Mesothelial cell of epicardium (in vitro differentiated cells): ENCODE data around the gene ADAM22. TPM values are rescaled to one million over a fixed set of nuclear protein-coding genes. Genes with fewer than 3 reads are reported as not detected.

Source experiments
- DNase-seq, 2 experiments: peaks; one replicate each; pipeline ENCODE4 v3.0.0; 2021; ENCODE audit warnings: low spot score in 2 of 2; ENCODE audit not compliant: unreplicated experiment in 2 of 2
- H3K27ac Mint-ChIP-seq: 2 replicates; pipeline ENCODE4 v1.8.0; 2021; ENCODE audit warnings: mixed read lengths
- H3K27me3 Mint-ChIP-seq: 2 replicates; pipeline ENCODE4 v1.8.0; 2021; ENCODE audit warnings: low read depth, mixed read lengths
- H3K36me3 Mint-ChIP-seq: 2 replicates; pipeline ENCODE4 v1.8.0; 2021; ENCODE audit warnings: mixed read lengths
- H3K4me1 Mint-ChIP-seq: 2 replicates; pipeline ENCODE4 v1.8.0; 2021; ENCODE audit warnings: mixed read lengths
- H3K4me3 Mint-ChIP-seq: 2 replicates; pipeline ENCODE4 v1.8.0; 2021; ENCODE audit warnings: mild to moderate bottlenecking, moderate library complexity, mixed read lengths
- H3K9me3 Mint-ChIP-seq: 2 replicates; pipeline ENCODE4 v1.8.0; 2021; ENCODE audit warnings: mixed read lengths
- CTCF ChIP-seq: fragments of 200-600 bp; sonication (generic); IDR thresholded peaks from one replicate; pipeline ENCODE4 v1.5.0; 2021; ENCODE audit warnings: antibody characterized with exemption; ENCODE audit not compliant: unreplicated experiment
- total RNA-seq: library from RNA; stranded (reverse); gene quantifications from 3 replicates; pipeline ENCODE4 v1.2.1, GENCODE V29; 2021

Gene ADAM22
- total RNA-seq, 1 donor from 2014 or later: 6.3 TPM

GRCh38 chr7:88184848-88185304 is 250.8 kb downstream of the ADAM22 start:
- Mint-ChIP-seq H3K9me3 (no peaks in the 10 kb centered on the region), H3K4me3 (no peak overlapping the region), H3K36me3 (no peaks in the 10 kb centered on the region), H3K27me3 (no peaks in the 10 kb centered on the region), H3K27ac (no peak overlapping the region), H3K4me1 (no peaks in the 10 kb centered on the region)
- TF ChIP-seq CTCF: no peak
- DNase-seq: no peak

DNA sequence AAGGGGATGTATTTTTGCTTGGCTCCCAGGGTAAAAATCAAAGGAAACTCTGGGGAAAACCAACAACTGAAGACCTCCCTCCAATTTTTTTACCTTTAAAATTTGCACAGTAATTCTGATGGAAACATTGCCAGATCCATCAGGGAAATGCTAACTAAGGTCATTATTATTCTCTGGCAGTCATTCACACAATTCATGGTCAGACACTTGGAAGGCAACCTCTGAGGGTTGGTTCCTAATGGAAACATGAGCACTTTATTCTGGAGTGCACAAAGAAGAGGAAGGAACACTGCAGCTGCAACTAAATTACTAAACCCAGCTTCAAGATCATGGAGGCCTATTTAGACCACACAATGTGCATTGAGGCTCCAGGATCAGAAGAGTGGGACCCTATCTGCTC is 251.6 kb downstream of the ADAM22 start:
- no peak for TF ChIP-seq CTCF
- DNase-seq: no peak
- H3K36me3 Mint-ChIP-seq: no peaks in the 10 kb centered on the region
- H3K4me1 Mint-ChIP-seq: no peaks in the 10 kb centered on the region
- no peak overlapping the region for H3K4me3 Mint-ChIP-seq
- H3K9me3 Mint-ChIP-seq: no peaks in the 10 kb centered on the region
- H3K27me3 Mint-ChIP-seq: no peaks in the 10 kb centered on the region
- no peak overlapping the region for H3K27ac Mint-ChIP-seq

- Mint-ChIP-seq H3K27me3 (no peaks in the 10 kb centered on the region), H3K9me3 (no peaks in the 10 kb centered on the region), H3K4me1 (no peaks in the 10 kb centered on the region), H3K4me3 (no peak overlapping the region), H3K36me3 (no peaks in the 10 kb centered on the region), H3K27ac (no peak overlapping the region)
- TF ChIP-seq CTCF: no peak
- DNase-seq: no peak
These were observed 257.9 kb downstream of the ADAM22 start for GRCh38 chr7:88191911-88192310.

GRCh38 chr7:88200261-88200660 is 266.2 kb downstream of the ADAM22 start:
- no peak for TF ChIP-seq CTCF
- no peak overlapping the region for H3K4me3 Mint-ChIP-seq
- no peaks in the 10 kb centered on the region for H3K9me3 Mint-ChIP-seq
- H3K36me3 Mint-ChIP-seq: peaks cover 19% of the 10 kb centered on the region
- no peaks in the 10 kb centered on the region for H3K4me1 Mint-ChIP-seq
- DNase-seq: no peak
- no peaks in the 10 kb centered on the region for H3K27me3 Mint-ChIP-seq
- H3K27ac Mint-ChIP-seq: no peak overlapping the region

GRCh38 chr7:88200789-88201188 is 266.7 kb downstream of the ADAM22 start:
- Mint-ChIP-seq H3K27ac (no peak overlapping the region), H3K4me1 (no peaks in the 10 kb centered on the region), H3K4me3 (no peak overlapping the region), H3K36me3 (peaks cover 21% of the 10 kb centered on the region), H3K27me3 (no peaks in the 10 kb centered on the region), H3K9me3 (no peaks in the 10 kb centered on the region)
- no peak for TF ChIP-seq CTCF
- DNase-seq: no peak

- H3K4me1 Mint-ChIP-seq: no peaks in the 10 kb centered on the region
- no peak overlapping the region for H3K4me3 Mint-ChIP-seq
- no peak for DNase-seq
- H3K36me3 Mint-ChIP-seq: peaks cover 26% of the 10 kb centered on the region
- H3K9me3 Mint-ChIP-seq: no peaks in the 10 kb centered on the region
- no peaks in the 10 kb centered on the region for H3K27me3 Mint-ChIP-seq
- TF ChIP-seq CTCF: no peak
- no peak overlapping the region for H3K27ac Mint-ChIP-seq
These were observed 267.3 kb downstream of the ADAM22 start for GRCh38 chr7:88201305-88201704.
